Myocyte (in vitro differentiated cells): Measurements from ENCODE around the gene PARL. TPM values are rescaled to one million over a fixed set of nuclear protein-coding genes. Genes with fewer than 3 reads are reported as not detected.

Experiments
- DNase-seq: peaks from one replicate; pipeline ENCODE4 v3.0.0-alpha.2; 2012; ENCODE audit warnings: low read depth
- total RNA-seq: library from RNA; depleted of rRNA; stranded (reverse); fragments of >200 nt; gene quantifications from 2 replicates; pipeline ENCODE4 v1.2.3, GENCODE V29; 2014

The PARL gene
- total RNA-seq, 1 donor from 2014 or later = 40.4 TPM

DNA sequence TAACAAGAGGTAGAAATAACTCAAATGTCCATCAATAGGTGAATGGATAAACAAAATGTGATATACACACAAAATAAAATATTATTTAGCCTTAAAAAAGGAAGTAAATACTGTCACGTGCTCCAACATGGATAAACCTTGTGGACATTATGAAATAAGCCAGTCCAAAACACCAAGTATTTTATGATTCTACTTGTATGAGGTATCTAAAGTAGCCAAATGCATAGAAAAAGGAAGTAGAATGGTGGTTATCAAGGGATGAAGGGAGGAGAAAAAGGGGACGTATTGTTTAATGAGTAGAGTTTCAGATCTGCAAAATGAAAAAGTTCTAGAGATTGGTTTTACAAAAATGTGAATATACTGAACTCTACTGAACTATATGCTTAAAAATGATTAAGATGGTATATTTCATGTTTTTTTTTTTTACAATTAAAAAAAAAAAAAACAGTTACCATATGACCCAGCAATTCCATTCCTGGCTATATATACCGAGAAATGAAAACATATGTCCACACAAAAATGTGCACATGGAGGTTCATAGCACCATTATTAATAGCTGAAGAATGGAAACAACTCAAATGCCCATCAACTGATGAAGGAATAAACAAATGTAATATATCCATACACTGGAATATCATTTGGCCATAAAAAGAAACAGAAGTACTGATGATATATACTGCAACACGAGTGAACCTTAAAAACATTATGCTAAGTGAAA is 30.2 kb downstream of the PARL start:
- no peak for DNase-seq

GRCh38 chr3:183845608-183846288 is 38.9 kb downstream of the PARL start:
- peak; percentile 29 for DNase-seq

DNA sequence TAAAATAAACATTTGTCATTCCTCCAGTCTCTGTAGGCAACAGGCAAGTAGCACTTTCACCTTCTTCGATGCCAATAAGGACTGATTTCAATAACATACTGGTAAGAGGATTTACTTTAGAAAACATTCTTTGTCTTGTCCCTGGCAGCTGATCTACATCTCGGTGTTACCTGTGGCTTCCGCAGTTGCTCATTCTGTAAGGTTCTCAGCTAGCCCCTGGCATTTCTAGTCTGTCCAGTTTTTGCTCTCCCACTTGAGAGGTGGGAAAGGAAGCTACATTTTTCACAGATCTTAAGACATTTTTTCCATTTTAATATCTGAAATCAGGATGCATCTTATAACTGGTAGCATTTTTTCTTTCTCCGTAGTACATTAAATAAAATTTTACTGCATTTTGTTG is 39.6 kb downstream of the PARL start:
- no peak for DNase-seq

DNA sequence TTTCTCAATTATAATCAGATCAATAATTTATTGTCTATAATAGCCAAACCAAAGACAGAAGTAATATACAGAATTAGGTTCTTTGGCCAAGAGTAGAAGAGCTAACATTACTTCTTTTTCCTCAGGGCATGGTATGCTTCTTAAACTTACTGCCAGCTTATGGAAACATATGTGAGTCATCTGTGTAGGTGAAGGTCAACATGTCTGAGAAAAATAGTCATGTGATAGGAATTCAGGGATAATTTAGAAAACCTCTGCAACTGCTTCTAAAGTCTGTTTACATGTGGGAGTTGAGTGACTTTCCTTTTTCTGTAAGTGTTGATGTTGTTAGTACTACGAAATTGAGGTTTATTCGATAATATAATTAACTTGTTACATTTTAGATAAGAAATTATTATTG is 40.1 kb downstream of the PARL start:
- DNase-seq = no peak

GRCh38 chr3:183839751-183840150 is 44.9 kb downstream of the PARL start:
- DNase-seq = no peak

- no peak for DNase-seq
These were observed 46.8 kb downstream of the PARL start for GRCh38 chr3:183837894-183838293.

- DNase-seq = no peak
These were observed 47.3 kb downstream of the PARL start for GRCh38 chr3:183837390-183837789.

DNA sequence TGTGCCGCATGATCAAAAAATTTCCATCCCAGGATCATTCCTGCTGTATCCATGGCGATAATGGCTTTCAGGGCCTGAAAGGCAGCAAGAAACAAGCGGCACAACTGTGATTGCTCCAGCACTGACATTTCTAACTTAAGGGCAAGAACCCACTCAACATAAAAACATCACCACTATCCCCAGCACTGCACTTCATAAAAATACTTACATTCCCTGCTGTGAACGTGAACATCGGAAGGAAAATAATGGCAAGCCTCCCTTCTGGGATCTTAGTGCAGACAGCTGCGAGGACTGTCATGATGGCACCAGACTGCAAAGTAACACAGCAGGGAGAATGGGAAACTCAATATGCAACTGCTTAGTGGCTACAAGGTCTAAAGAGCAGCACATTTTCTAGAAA is 51.2 kb downstream of the PARL start:
- DNase-seq = no peak

DNA sequence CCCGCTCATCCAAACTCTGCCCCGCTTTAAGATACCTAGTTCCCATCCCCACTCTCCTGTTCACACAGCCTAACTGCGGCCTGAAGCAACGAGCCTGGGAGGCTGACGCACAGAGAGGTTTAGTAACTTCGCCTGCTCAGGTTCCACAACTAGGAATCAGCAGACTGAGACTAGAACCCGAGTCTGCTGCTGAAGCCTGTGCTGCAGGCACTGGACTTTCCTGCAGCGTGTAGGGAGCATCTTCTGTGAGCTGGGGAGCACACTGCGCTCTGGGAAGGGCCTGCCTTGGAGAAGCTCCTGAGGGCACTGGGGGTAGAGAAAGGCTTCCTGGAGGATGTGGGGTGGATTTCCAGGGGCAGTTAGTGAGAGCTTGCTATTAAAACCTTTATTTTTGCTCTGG is 54.5 kb downstream of the PARL start:
- DNase-seq = no peak

- DNase-seq = no peak
These were observed 55.2 kb downstream of the PARL start for GRCh38 chr3:183829466-183829865.

DNA sequence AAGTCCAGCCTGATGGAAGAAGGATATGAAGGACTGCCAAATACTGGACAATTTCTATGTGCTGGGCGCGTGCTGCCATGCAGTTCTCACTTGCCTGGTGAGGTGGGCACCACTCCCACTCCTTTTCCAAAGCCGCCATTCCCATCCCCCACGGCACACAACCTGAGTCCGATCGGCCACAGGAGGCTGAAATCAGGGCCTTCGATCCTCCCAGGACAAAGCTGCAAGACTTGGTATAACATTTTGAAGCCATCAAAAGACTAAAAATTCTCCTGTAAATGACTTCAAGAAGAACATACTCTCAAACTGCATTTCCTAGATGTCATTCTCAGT is 56.2 kb downstream of the PARL start:
- DNase-seq = no peak

- no peak for DNase-seq
These were observed 56.7 kb downstream of the PARL start for GRCh38 chr3:183827809-183828537.

- peak; percentile 33 for DNase-seq
These were observed 58.0 kb downstream of the PARL start for GRCh38 chr3:183826448-183827250.

DNA sequence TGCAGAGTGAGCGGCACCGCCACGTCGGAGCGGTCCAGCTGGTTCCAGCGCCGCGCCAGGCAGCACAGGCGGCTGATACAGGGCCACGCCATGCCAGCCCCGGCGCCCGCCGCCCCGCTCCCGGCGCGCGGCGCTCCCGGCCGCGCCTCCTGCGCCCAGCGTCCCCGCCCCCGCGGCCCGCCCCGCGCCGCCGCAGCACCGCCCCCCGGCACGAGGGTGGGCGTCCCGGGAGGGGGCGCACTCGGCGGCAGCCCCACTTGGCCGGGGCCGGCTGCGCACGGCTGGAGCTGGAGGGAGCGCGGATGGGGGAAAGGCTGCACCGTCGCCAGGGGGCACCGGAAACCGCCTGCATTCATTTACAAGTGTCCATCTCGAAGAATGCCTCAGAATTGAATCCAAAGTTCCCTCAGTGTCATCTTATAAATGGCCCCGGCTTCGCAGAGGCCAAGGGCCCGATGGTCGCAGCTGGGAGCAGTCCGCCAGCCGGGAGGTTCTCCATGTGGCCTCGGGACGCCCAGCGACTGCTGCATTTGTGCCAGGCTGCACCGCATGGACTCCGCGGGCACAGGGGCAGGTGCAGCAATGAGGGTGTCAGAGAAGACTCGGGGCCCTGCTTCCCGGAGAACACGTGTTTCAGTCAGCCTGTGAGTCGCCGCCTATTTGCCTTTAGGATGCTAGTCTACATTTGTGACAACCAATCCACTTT is 59.1 kb downstream of the PARL start, which contains the start of gene MAP6D1:
Gene MAP6D1 (minus strand): TSS at position 122 of the 706 bp plus-strand sequence. CDS start 30 bp downstream, at position 92.
- DNase-seq = peak; percentile 84

DNA sequence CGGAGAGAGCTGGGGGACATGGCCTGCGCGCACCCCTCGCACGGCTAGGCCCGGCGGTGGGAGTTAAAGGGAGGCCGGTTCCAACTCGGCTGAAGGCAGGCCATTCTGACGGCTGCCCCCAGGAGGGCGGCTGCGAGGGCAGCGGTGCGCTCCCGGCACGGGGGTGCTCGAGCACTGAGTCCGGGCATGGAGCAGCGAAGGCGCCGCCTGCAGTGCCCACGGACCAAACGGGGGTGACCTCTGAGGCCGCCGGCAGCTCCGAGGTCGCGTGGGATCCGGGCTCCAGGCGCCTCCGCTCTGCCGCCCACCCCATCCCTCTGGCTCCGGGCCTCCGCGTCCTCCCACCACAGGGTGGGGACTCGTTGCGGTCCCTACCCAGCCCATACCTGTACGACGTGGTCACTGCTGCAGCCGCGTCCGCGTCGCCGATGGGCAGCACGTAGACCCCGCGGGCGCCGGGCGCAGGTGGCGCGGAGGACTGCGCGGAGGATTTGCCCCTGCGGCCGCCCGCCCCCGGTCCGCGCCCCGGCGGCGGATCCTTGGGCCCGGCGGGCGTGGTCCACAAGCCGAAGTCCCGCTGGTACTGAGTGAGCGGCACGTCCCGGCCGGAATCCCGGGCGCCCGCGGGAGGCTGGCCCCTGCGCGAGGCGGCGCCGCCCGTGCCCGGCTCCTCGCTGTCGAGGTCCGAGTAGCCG is 59.8 kb downstream of the PARL start:
- peak; percentile 22 for DNase-seq

DNA sequence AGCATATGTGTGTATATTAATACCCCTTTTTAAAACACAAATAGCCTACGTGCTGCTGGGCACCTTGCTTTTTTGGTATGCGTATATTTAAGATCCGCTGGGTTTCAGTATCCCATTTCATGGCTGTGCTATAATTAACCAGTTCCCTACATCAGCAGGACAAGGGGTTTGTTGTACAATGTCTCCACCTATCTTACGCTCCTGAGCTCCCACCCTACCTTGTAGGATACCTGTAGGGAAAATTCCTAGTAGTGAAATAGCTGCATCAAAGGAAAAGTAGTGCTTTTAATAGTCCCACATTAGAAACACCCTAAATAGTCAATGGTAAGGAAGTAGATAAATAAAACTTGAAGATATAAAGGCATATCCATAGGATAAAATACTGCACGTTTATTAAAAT is 60.7 kb downstream of the PARL start:
- no peak for DNase-seq

DNA sequence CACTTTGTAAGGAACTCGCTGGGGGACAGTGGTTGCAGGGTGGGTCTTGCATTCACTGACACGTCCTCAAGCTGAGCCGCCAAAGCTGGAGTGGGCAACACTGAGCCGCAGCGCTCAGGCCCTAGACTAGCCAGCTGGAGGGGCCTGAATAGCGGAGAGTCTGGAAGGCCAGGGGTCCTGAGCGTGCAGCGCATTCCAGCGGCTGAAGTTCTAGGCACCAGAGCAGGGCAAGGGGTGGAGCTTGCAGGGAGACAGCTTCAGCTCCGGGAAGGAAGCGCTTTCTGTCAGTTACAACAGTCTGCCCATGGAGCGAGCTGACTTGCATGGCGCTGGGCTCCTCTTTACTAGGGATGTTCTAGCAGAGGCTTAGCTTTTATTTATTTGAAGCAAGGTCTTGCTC is 62.0 kb downstream of the PARL start:
- no peak for DNase-seq

DNA sequence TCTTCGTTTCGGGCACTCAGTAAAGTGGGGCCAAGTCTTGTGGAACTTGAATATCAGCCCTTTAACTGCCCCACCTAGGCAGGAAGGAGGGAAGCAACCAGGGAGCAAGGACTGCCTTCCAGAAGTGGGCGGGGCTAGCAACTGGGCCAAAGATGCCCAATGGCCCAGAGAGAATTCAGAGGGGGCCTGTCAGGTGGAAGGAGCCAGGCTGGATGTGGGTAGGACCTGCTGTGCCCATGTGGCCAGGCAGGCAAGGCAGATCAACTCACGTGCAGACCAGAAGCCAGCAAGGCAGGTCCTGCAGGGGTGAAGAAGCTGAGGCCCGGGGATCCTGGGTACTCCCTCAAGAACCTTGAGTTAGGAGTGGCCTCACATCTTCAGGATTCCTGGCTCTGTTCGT is 64.8 kb downstream of the PARL start:
- no peak for DNase-seq

GRCh38 chr3:183818706-183819624 is 65.7 kb downstream of the PARL start:
- DNase-seq = no peak
